HEK293T (cell line): Measurements from ENCODE around the gene SUN5.

Source experiments
- CTCF ChIA-PET: fragments of 350-600 bp; formaldehyde crosslinking; extraction: SDS; loops from one replicate; lab custom pipeline; 2021; ENCODE audit warnings: antibody characterized with exemption, inconsistent platforms; lab: Yijun Ruan, JAX
- POLR2A ChIA-PET: fragments of 350-600 bp; formaldehyde crosslinking; extraction: SDS; loops from one replicate; lab custom pipeline; 2020; ENCODE audit warnings: antibody characterized with exemption, inconsistent platforms; lab: Yijun Ruan, JAX
- DNase-seq: peaks from one replicate; pipeline ENCODE4 v3.0.0; 2012; ENCODE audit warnings: mixed read lengths; ENCODE audit errors: extremely low spot score
- ARNT ChIP-seq: fragments of 450-650 bp; IDR thresholded peaks from 2 replicates; pipeline ENCODE4 v1.6.1; 2017; ENCODE audit warnings: mild to moderate bottlenecking
- BHLHE40 ChIP-seq: fragments of 450-650 bp; IDR thresholded peaks from 2 replicates; pipeline ENCODE4 v1.6.1; 2016; ENCODE audit warnings: mild to moderate bottlenecking, moderate library complexity, borderline replicate concordance
- CTBP1 ChIP-seq: fragments of 450-650 bp; IDR thresholded peaks from 2 replicates; pipeline ENCODE4 v1.6.1; 2016; ENCODE audit warnings: borderline replicate concordance
- ELF4 ChIP-seq: fragments of 450-650 bp; IDR thresholded peaks from 2 replicates; pipeline ENCODE4 v1.6.1; 2017; ENCODE audit warnings: antibody characterized with exemption
- FOXA1 ChIP-seq: fragments of 450-650 bp; IDR thresholded peaks from 2 replicates; pipeline ENCODE4 v1.6.1; 2016; ENCODE audit warnings: mild to moderate bottlenecking
- FOXK2 ChIP-seq: fragments of 450-650 bp; IDR thresholded peaks from 2 replicates; pipeline ENCODE4 v1.6.1; 2016; ENCODE audit warnings: mild to moderate bottlenecking
- FOXM1 ChIP-seq: fragments of 450-650 bp; IDR thresholded peaks from 2 replicates; pipeline ENCODE4 v1.6.1; 2017; ENCODE audit warnings: mild to moderate bottlenecking, borderline replicate concordance
- HDGF ChIP-seq: fragments of 450-650 bp; IDR thresholded peaks from 2 replicates; pipeline ENCODE4 v1.6.1; 2017; ENCODE audit warnings: antibody characterized with exemption, borderline replicate concordance
- L3MBTL2 ChIP-seq: fragments of 450-650 bp; conservative IDR thresholded peaks from 2 replicates; pipeline ENCODE4 v1.6.1; 2016; ENCODE audit warnings: mild to moderate bottlenecking
- LEF1 ChIP-seq: fragments of 450-650 bp; IDR thresholded peaks from 2 replicates; pipeline ENCODE4 v1.6.1; 2017; ENCODE audit warnings: mild to moderate bottlenecking, borderline replicate concordance
- NFRKB ChIP-seq: fragments of 450-650 bp; IDR thresholded peaks from 2 replicates; pipeline ENCODE4 v1.6.1; 2016; ENCODE audit warnings: mild to moderate bottlenecking, moderate library complexity
- PKNOX1 ChIP-seq: fragments of 450-650 bp; IDR thresholded peaks from 2 replicates; pipeline ENCODE4 v1.6.1; 2016
- SP1 ChIP-seq: fragments of 450-650 bp; IDR thresholded peaks from 2 replicates; pipeline ENCODE4 v1.6.1; 2017
- SUZ12 ChIP-seq: fragments of 450-650 bp; IDR thresholded peaks from 2 replicates; pipeline ENCODE4 v1.6.1; 2016; ENCODE audit warnings: mild to moderate bottlenecking
- TARDBP ChIP-seq: fragments of 450-650 bp; IDR thresholded peaks from 2 replicates; pipeline ENCODE4 v1.6.1; 2016
- ZNF384 ChIP-seq: fragments of 450-650 bp; IDR thresholded peaks from 2 replicates; pipeline ENCODE4 v1.6.1; 2016

Gene SUN5

GRCh38 chr20:33022289-33022688 is 18.1 kb upstream of the SUN5 start:
- ChIA-PET CTCF (no interaction called here), POLR2A (no interaction called here)
- TF ChIP-seq FOXA1 (no peak), PKNOX1 (no peak), HDGF (no peak), ARNT (no peak), LEF1 (no peak)
- no peak for DNase-seq

DNA sequence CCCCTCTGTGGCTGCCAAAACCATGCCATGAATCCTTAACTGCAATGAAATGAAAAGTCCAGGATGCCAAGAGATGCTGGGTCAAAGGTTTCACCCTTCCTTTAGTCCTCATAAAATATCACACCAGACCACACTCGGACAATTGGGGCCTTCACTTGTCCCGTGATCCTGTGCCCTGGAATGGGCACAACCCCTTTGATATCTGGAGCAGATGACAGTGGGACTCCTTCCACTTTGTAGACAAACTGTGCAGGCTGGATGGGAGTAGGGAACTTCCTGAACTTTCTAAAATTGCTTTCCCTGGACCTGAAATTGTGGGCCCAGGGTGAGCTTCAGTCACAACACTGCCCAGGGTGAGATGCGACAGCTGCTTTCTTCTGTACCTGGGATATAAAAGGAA is 17.6 kb upstream of the SUN5 start:
- ChIA-PET CTCF (no interaction called here), POLR2A (no interaction called here)
- no peak for DNase-seq
- no peak for TF ChIP-seq ZNF384
- no peak for TF ChIP-seq L3MBTL2
- no peak for TF ChIP-seq TARDBP
- TF ChIP-seq ARNT = no peak
- TF ChIP-seq ELF4 = no peak
- no peak for TF ChIP-seq FOXK2
- TF ChIP-seq BHLHE40 = no peak
- TF ChIP-seq FOXM1 = no peak
- no peak for TF ChIP-seq PKNOX1
- no peak for TF ChIP-seq LEF1
- no peak for TF ChIP-seq FOXA1
- TF ChIP-seq HDGF = no peak
- no peak for TF ChIP-seq SUZ12
- TF ChIP-seq NFRKB = no peak

GRCh38 chr20:33020278-33021161 is 16.3 kb upstream of the SUN5 start:
- POLR2A ChIA-PET = no interaction called here
- TF ChIP-seq CTBP1 (no peak), HDGF (no peak), TARDBP (no peak), ARNT (no peak), L3MBTL2 (no peak), FOXK2 (no peak), PKNOX1 (no peak), ELF4 (no peak)
- DNase-seq = no peak
- CTCF ChIA-PET = no interaction called here

DNA sequence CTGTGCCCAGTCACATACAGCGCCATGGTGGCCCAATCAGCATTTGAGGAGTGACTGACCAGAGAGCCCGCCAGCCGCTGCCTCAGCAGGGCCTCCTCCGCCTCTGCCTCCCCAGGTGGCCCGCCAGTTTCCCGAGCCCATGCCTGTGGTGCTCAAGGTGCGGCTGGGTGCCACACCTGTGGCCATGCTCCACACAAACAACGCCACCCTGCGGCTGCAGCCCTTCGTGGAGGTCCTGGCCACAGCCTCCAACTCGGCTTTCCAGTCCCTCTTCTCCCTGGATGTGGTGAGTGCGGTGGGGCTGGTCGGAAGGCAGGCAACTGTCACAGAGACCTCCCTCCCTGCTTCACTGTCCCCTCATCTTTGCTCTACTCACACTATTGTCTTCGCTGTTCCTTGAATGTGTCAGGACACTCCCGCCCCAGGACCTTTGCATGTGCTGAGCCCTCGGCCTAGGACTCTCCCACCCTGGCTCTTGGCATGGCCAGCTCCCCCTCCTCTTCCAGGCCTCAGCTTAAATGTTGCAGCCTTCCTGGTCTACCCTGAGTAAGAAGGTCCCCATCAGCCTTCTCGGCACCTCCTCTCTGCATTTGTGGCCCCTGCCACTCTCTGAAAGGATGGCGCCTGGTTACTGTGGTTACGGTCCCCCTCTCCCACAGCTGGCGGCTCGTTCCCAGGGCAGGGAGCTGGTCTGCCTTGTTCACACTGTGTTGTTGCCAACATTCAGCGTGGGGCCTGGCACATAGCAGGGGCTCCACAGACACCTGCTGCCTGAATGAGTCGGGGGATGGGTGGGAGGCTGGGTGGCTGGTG is 15.4 kb upstream of the SUN5 start:
- POLR2A ChIA-PET = no interaction called here
- TF ChIP-seq ARNT (no peak), ELF4 (no peak), TARDBP (no peak), ZNF384 (no peak), FOXM1 (no peak), PKNOX1 (no peak), NFRKB (no peak), LEF1 (no peak), FOXA1 (no peak), SP1 (no peak), SUZ12 (no peak), CTBP1 (no peak), HDGF (no peak), L3MBTL2 (no peak), FOXK2 (no peak), BHLHE40 (no peak)
- CTCF ChIA-PET = no interaction called here
- no peak for DNase-seq

DNA sequence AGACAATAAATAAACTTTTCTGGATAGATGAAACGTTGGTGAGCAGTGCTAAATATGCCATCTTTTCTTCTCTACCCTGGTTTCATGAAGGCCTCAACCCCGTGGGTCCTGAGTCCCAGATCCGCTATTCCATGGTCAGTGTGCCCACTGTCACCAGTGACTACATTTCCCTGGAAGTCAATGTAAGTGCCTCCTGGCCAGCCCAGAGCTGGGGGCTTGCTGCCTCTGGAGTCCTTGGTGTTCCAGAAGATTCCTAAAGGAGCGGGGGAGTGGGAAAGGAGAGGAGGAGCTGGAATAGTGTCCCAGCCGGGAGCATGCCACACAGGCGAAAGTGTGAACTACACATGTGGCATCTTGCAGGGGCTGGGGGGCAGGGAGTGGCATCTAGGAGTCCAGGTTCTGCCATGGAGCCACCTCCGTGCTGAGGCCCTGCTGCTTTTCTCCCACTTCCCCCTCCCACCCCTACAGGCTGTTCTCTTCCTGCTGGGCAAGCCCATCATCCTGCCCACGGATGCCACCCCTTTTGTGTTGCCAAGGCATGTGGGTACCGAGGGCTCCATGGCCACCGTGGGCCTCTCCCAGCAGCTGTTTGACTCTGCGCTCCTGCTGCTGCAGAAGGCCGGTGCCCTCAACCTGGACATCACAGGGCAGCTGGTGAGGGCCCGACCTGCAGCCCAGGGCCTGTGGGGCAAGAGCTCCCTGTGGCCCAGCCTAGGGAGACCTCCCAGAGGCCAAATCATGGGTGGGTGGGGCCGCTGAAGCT is 14.1 kb upstream of the SUN5 start:
- TF ChIP-seq TARDBP (no peak), NFRKB (no peak), FOXM1 (no peak), SUZ12 (no peak), ELF4 (no peak), ZNF384 (no peak), ARNT (no peak), SP1 (no peak), L3MBTL2 (no peak), LEF1 (no peak), HDGF (no peak), CTBP1 (no peak), PKNOX1 (no peak), FOXA1 (no peak), FOXK2 (no peak), BHLHE40 (no peak)
- ChIA-PET CTCF (no interaction called here), POLR2A (no interaction called here)
- DNase-seq = no peak
